Stimulated activated CD4-positive, alpha-beta T cell treated with anti-CD3 and anti-CD28 coated beads, Interleukin-2, amount 100 ng/mL, for 24 hours (primary cell): ENCODE results near the gene PIK3IP1.

Experiments
- DNase-seq, 2 donors: peaks; one replicate each; pipeline ENCODE4 v3.0.0-alpha.2; 2020

PIK3IP1 gene

GRCh38 chr22:31278626-31279326 lies 13.5 kb downstream of the PIK3IP1 start:
- DNase-seq, result no peak

DNA sequence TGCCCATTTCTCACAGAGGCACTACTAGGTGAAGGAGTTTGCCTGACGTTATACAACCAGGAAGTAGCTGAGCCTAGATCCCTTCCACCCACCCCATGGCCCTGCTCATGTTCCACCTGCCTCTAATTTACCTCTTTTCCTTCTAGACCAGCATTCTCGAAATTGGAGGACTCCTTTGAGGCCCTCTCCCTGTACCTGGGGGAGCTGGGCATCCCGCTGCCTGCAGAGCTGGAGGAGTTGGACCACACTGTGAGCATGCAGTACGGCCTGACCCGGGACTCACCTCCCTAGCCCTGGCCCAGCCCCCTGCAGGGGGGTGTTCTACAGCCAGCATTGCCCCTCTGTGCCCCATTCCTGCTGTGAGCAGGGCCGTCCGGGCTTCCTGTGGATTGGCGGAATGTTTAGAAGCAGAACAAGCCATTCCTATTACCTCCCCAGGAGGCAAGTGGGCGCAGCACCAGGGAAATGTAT lies 14.1 kb downstream of the PIK3IP1 start:
- no peak for DNase-seq

DNA sequence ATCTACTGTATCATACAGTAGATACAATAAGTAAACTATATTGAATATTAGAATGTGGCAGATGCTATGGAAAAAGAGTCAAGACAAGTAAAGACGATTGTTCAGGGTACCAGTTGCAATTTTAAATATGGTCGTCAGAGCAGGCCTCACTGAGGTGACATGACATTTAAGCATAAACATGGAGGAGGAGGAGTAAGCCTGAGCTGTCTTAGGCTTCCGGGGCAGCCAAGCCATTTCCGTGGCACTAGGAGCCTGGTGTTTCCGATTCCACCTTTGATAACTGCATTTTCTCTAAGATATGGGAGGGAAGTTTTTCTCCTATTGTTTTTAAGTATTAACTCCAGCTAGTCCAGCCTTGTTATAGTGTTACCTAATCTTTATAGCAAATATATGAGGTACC lies 14.5 kb downstream of the PIK3IP1 start:
- DNase-seq, result no peak

- DNase-seq, result no peak
Measured at GRCh38 chr22:31276426-31277167, 15.7 kb downstream of the PIK3IP1 start.

- DNase-seq, result no peak
Measured at GRCh38 chr22:31275576-31275975, 16.7 kb downstream of the PIK3IP1 start.

DNA sequence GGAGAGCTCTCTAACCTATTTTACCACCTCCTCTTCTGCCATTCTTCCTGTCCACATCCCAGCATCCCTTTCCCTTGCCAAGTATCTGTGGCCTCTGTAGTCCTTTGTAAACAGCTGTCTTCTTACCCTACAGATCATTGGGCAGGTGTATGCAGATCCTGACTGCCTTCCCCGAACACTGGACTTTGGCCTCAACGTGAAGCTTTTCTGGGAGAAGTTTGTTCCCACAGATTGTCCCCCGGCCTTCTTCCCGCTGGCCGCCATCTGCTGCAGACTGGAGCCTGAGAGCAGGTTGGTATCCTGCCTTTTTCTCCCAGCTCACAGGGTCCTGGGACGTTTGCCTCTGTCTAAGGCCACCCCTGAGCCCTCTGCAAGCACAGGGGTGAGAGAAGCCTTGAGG lies 17.3 kb downstream of the PIK3IP1 start:
- DNase-seq, result no peak

DNA sequence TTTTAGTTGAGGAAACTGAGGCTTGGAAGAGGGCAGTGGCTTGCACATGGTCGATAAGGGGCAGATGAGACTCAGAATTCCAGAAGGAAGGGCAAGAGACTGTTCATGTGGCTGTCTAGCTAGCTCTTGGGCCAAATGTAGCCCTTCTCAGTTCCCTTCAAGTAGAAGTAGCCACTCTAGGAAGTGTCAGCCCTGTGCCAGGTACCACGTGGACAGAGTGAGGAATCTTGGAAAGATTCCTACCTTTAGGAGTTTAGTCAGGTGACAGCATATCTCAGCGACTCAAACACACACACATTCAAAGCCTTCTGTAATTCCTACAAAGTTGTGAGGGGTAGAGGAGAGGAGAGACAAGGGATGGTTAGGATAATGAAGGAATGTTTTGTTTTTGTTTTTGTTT lies 18.3 kb downstream of the PIK3IP1 start:
- DNase-seq, result no peak

GRCh38 chr22:31272522-31273446 lies 19.5 kb downstream of the PIK3IP1 start:
- peak; percentile 42 to 67 for DNase-seq

DNA sequence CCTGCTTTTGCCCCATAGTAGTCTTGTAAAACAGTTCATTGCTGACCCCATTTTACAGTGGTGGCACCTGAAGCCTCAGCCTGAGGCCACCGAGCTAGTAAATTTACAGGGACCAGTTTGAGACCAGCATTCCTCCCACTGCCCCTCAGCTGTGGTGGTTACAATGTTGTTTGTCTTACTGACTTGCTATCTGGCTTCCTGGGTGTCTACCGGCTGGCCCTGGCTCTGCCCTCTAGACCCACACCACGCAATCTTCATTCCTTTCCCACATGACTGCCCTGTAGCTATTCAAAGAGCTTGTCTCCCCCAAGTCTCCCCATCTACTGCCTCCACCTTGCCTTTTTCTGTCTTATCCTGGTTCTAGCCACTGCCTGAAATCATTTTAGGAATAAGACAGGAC lies 20.8 kb downstream of the PIK3IP1 start:
- DNase-seq, result no peak

- DNase-seq, result no peak
Measured at GRCh38 chr22:31271026-31271425, 21.3 kb downstream of the PIK3IP1 start.

- DNase-seq, result no peak
Measured at GRCh38 chr22:31269892-31270579, 22.3 kb downstream of the PIK3IP1 start.

DNA sequence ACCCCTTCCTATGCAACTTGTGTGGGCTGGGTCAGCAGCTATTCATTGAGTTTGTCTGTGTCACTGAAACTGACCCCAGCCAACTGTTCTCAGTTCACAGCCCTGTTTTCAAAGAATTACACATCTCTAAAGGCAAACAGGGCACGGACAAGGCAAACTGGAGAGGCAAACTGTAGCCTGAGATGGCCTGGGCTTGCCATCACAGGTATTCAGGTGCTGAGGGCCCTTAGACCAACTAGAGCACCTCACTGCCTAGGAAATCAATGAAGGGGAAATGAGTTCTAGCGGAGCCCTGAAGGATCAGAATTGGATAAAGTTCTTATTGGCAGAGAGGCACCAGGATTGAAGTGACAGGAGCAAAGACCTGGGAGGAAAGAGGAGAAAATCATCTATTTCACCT lies 24.0 kb downstream of the PIK3IP1 start:
- no peak for DNase-seq

DNA sequence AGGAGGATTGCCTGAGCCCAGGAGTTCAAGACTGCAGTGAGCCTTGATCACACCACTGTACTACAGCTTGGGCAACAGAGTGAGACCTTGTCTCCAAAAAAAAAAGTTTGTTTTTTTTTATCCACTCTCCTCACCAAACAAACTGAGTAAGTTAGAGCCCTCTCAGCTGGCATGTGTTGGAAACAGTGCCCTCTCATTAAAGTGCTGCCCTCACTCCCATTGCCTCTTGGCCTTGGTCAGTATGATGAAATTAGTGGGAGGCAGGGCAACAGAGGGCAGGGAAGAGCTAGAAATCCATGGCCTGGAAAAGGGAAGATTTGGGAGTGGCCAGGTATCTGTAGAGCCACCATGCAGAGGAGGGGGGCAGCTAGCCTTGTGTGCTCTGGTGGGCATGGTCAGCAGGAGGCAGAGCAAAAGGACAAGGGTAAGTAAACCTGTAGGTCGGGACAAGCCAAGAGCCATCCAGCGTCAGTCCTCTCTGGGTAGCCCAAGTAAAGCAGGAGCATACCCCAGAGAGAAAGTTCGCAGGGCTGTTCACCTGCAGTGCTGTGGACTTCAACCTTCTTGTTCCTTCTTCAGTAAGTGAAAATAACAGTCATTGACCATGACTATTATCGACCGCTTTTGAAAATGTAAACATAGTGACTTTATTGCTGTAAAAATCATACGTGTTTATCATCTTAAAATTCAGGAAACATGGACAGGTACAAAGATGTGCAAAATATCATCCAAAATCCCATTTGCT lies 28.2 kb downstream of the PIK3IP1 start:
- no peak for DNase-seq

DNA sequence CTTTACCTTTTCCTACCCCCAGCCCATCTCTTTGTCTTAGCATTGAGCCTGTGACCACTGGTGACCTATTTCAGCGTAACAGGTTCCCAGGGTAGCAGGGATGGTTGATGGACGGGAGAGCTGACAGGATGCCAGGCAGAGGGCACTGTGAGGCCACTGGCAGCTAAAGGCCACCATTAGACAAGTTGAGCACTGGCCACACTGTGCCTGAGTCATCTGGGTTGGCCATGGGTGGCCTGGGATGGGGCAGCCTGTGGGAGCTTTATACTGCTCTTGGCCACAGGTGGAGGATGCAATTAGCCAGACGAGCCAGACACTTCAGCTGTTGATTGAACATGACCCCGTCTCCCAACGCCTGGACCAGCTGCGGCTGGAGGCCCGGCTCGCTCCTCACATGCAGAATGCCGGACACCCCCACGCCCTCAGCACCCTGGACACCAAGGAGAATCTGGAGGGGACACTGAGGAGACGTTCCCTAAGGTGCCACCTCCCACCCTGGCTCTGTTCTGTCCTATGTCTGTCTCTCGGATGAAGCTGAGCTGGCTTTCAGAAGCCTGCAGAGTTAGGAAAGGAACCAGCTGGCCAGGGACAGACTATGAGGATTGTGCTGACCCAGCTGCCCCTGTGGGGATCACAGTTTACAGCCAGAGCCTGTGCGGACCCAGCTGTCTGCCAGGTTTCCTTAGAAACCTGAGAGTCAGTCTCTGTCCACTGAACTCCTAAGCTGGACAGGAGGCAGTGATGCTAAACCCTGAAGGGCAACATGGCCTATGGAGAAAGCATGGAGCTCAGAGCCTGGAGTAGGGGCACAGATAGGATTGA lies 29.8 kb downstream of the PIK3IP1 start:
- DNase-seq, result no peak

- no peak for DNase-seq
Measured at GRCh38 chr22:31260474-31260856, 31.8 kb downstream of the PIK3IP1 start.

GRCh38 chr22:31259798-31260473 lies 32.4 kb downstream of the PIK3IP1 start:
- DNase-seq, result no peak

DNA sequence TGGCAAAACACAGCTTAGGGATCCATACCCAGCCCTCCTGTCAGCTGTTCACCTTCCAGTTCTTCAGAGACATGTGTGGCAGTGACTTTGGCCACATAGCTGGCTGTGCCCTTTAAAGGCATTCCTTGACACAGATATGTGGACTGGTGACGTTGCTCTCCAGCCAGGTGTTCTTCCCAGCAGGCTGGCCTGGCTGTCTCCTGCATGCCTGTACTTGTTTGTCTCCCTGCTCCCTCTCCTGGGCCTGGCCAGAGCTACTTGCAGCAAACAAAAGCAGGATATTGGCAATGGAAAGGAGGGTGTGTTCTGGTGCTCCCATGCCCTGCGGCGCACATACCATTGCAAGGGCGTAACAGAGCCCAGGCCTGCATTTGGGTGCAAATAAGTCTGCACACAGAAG lies 38.3 kb downstream of the PIK3IP1 start:
- DNase-seq, result no peak

DNA sequence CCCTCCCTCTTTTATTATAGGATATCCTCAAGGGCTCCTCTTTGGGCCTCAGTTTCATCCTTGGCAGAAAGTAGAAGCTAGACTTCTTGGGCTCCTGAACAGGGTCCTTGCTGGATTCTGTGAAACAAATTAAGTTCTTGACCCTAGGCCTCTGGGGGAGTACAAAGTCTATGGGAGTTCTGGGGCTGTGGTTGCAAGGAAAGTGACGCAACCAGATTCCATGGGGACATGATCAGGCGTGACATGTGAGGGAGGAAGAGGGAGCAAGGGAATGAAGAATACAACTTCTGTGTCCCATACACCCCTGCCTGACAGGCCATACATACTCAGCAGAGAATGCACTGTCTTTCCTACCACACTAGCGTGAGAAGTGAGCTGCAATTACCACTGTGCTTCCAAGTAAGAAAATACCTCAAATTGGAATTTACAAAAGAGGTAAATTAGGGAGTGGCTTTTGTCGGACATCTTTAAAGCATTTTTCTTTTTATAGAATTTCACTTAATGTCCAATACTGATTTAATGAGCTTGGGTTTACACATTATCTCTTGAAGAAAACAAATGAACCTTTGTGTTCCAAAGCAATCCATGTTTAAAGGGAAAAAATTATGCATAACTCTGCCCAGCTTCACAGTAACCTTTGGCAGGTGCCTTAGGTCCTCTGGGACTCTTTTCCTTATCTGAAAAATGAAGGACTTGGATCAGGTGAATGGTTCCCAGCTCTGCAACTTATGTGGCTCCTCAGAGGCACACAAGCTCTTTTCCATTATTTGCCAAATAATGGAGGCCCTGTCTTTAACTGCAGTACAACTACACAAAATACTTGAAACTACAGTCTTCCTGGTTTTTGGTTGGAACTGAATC lies 41.3 kb downstream of the PIK3IP1 start:
- no peak for DNase-seq
